Endodermal cell (in vitro differentiated cells): ENCODE results near the gene ABCB9. TPM values are rescaled to one million over a fixed set of nuclear protein-coding genes. Genes with fewer than 3 reads are reported as not detected.

Experiments used
- DNase-seq: peaks from one replicate; pipeline ENCODE4 v3.0.0-alpha.2; 2017
- H3K27ac ChIP-seq: 2 replicates; pipeline ENCODE4 v1.5.1; 2013; ENCODE audit warnings: mild to moderate bottlenecking, low read depth, low read length, moderate library complexity
- H3K27me3 ChIP-seq: 2 replicates; pipeline ENCODE4 v1.6.1; 2013; ENCODE audit warnings: mild to moderate bottlenecking, low read length, moderate library complexity; ENCODE audit not compliant: insufficient read depth, control insufficient read depth, poor library complexity, severe bottlenecking
- H3K36me3 ChIP-seq: 2 replicates; pipeline ENCODE4 v1.7.0; 2013; ENCODE audit warnings: mild to moderate bottlenecking, low read length, moderate library complexity; ENCODE audit not compliant: control insufficient read depth, insufficient read depth
- H3K4me1 ChIP-seq: one replicate; pipeline ENCODE4 v1.7.0; 2013; ENCODE audit warnings: low read length; ENCODE audit not compliant: control insufficient read depth, insufficient read depth
- H3K4me3 ChIP-seq: 2 replicates; pipeline ENCODE4 v1.5.1; 2013; ENCODE audit warnings: mild to moderate bottlenecking, low read length, moderate library complexity
- H3K9ac ChIP-seq: 2 replicates; pipeline ENCODE4 v1.6.1; 2013; ENCODE audit warnings: mild to moderate bottlenecking, low read length, moderate library complexity; ENCODE audit not compliant: poor library complexity, severe bottlenecking; ENCODE audit errors: extremely low read depth
- H3K9me3 ChIP-seq: 2 replicates; pipeline ENCODE4 v1.6.1; 2013; ENCODE audit warnings: mild to moderate bottlenecking, low read length, moderate library complexity; ENCODE audit not compliant: control insufficient read depth
- H3K27ac Mint-ChIP-seq: 2 replicates; pipeline ENCODE4 v1.8.0; 2020; ENCODE audit warnings: mixed read lengths
- H3K27me3 Mint-ChIP-seq: 2 replicates; pipeline ENCODE4 v1.8.0; 2021; ENCODE audit warnings: mild to moderate bottlenecking, mixed read lengths; ENCODE audit not compliant: insufficient read depth
- H3K36me3 Mint-ChIP-seq: 2 replicates; pipeline ENCODE4 v1.8.0; 2020; ENCODE audit warnings: low read depth, mixed read lengths
- H3K4me1 Mint-ChIP-seq: 2 replicates; pipeline ENCODE4 v1.8.0; 2020; ENCODE audit warnings: mixed read lengths
- H3K4me3 Mint-ChIP-seq: 2 replicates; pipeline ENCODE4 v1.8.0; 2020; ENCODE audit warnings: mild to moderate bottlenecking, moderate library complexity, mixed read lengths
- H3K9me3 Mint-ChIP-seq: 2 replicates; pipeline ENCODE4 v1.8.0; 2020; ENCODE audit warnings: mild to moderate bottlenecking, mixed read lengths
- CTCF ChIP-seq: fragments of 200-600 bp; sonication (generic); conservative IDR thresholded peaks from 2 replicates; pipeline ENCODE4 v1.5.0; 2021; ENCODE audit warnings: antibody characterized with exemption, mild to moderate bottlenecking
- WGBS, 2 experiments: methylation state at CpG; one replicate each; pipeline versions ENCODE4 v1.1.5 to v1.1.7; 2013; ENCODE audit warnings: missing lambda C conversion rate in 2 of 2, mixed read lengths in 1 of 2; ENCODE audit not compliant: insufficient coverage in 1 of 2, insufficient read length in 1 of 2; 5-methylcytosine and 5-hydroxymethylcytosine counted together
- total RNA-seq, 2 donors: library from RNA; stranded (reverse); fragmentation: NEBNext Ultra II Directional in 1 of 2; extraction: Animal tissue kit (Norgen Biotek cat#: 25700) in 1 of 2; gene quantifications; 2 replicates in 1 of 2; 3 replicates in 1 of 2; pipeline ENCODE4 v1.2.1, GENCODE V29; 2021

ABCB9 gene
- total RNA-seq, 2 donors from 2014 or later, result 5.4 to 6.0 TPM

GRCh38 chr12:122886851-122887818, 79.1 kb downstream of the ABCB9 start:
- H3K36me3 ChIP-seq, result no peaks in the 10 kb centered on the region
- Mint-ChIP-seq H3K9me3 (no peaks in the 10 kb centered on the region), H3K4me1 (peaks cover 26% of the 10 kb centered on the region), H3K27ac (no peak overlapping the region), H3K27me3 (peaks cover 13% of the 10 kb centered on the region), H3K36me3 (no peaks in the 10 kb centered on the region), H3K4me3 (no peak overlapping the region)
- TF ChIP-seq CTCF, result no peak
- H3K4me1 ChIP-seq, result peaks cover 7% of the 10 kb centered on the region
- no peak overlapping the region for H3K9ac ChIP-seq
- H3K27me3 ChIP-seq, result no peaks in the 10 kb centered on the region
- H3K9me3 ChIP-seq, result no peaks in the 10 kb centered on the region
- no peak overlapping the region for H3K27ac ChIP-seq
- no peak overlapping the region for H3K4me3 ChIP-seq
- 80 to 84% methylated on average over 10 of the region's 10 CpGs for WGBS, 2 experiments
- DNase-seq, result peak; percentile 59

- H3K4me1 Mint-ChIP-seq, result peaks cover 17% of the 10 kb centered on the region
Observed at GRCh38 chr12:122886161-122886560, 80.1 kb downstream of the ABCB9 start.

GRCh38 chr12:122884860-122885259, 81.4 kb downstream of the ABCB9 start:
- no peak overlapping the region for H3K9ac ChIP-seq
- no peaks in the 10 kb centered on the region for H3K36me3 Mint-ChIP-seq
- H3K9me3 Mint-ChIP-seq, result no peaks in the 10 kb centered on the region
- H3K36me3 ChIP-seq, result no peaks in the 10 kb centered on the region
- no peaks in the 10 kb centered on the region for H3K27me3 ChIP-seq
- no peak overlapping the region for H3K27ac Mint-ChIP-seq
- H3K9me3 ChIP-seq, result no peaks in the 10 kb centered on the region
- 86 to 94% methylated on average over 3 of the region's 4 CpGs for WGBS, 2 experiments
- H3K4me1 ChIP-seq, result peaks cover 4% of the 10 kb centered on the region
- H3K4me3 ChIP-seq, result no peak overlapping the region
- H3K4me3 Mint-ChIP-seq, result no peak overlapping the region
- peaks cover 16% of the 10 kb centered on the region for H3K4me1 Mint-ChIP-seq
- no peak for DNase-seq
- TF ChIP-seq CTCF, result no peak
- H3K27ac ChIP-seq, result no peak overlapping the region
- H3K27me3 Mint-ChIP-seq, result peaks cover 21% of the 10 kb centered on the region

More at GRCh38 chr12:122886161-122886560, 80.1 kb downstream of the ABCB9 start:
- H3K9me3 Mint-ChIP-seq, result no peaks in the 10 kb centered on the region
- Histone ChIP-seq H3K4me1 (peaks cover 4% of the 10 kb centered on the region), H3K9ac (no peak overlapping the region), H3K9me3 (no peaks in the 10 kb centered on the region), H3K27ac (no peak overlapping the region), H3K27me3 (no peaks in the 10 kb centered on the region), H3K36me3 (no peaks in the 10 kb centered on the region), H3K4me3 (no peak overlapping the region)
- H3K36me3 Mint-ChIP-seq, result no peaks in the 10 kb centered on the region
- no peak overlapping the region for H3K27ac Mint-ChIP-seq
- no peak overlapping the region for H3K4me3 Mint-ChIP-seq
- no peak for TF ChIP-seq CTCF
- DNase-seq, result no peak
- H3K27me3 Mint-ChIP-seq, result peaks cover 13% of the 10 kb centered on the region
- WGBS, 2 experiments, result 95 to 100% methylated on average over 4 to 8 of the region's 8 CpGs
